Mesenchymal stem cell (in vitro differentiated cells and primary cell): ENCODE measurements around the gene ERC2.

Source experiments
- DNase-seq: peaks from one replicate; pipeline ENCODE4 v3.0.0-alpha.2; 2013
- H2AFZ ChIP-seq: one replicate; pipeline ENCODE4 v1.6.1; 2013; ENCODE audit warnings: low read depth, mild to moderate bottlenecking, control low read depth, inconsistent platforms, low read length, moderate library complexity
- H2AK5ac ChIP-seq: 2 replicates; pipeline ENCODE4 v1.6.1; 2013; ENCODE audit warnings: low read length, moderate library complexity, mild to moderate bottlenecking, inconsistent platforms; ENCODE audit not compliant: severe bottlenecking
- H2BK120ac ChIP-seq: one replicate; pipeline ENCODE4 v1.6.1; 2013; ENCODE audit warnings: low read depth, mild to moderate bottlenecking, inconsistent platforms, low read length, moderate library complexity
- H2BK12ac ChIP-seq, 2 experiments: one replicate each; pipeline ENCODE4 v1.6.1; 2013; ENCODE audit warnings: inconsistent platforms in 2 of 2, low read length in 2 of 2, mild to moderate bottlenecking in 2 of 2, moderate library complexity in 2 of 2, control low read depth in 1 of 2
- H2BK15ac ChIP-seq: one replicate; pipeline ENCODE4 v1.6.1; 2013; ENCODE audit warnings: mild to moderate bottlenecking, low read depth, inconsistent platforms; ENCODE audit not compliant: poor library complexity, severe bottlenecking
- H2BK5ac ChIP-seq: 2 replicates; pipeline ENCODE4 v1.6.1; 2013; ENCODE audit warnings: low read depth, mild to moderate bottlenecking, low read length, control low read depth, inconsistent platforms; ENCODE audit not compliant: poor library complexity, severe bottlenecking
- H3K14ac ChIP-seq, 2 experiments: one replicate each; pipeline ENCODE4 v1.6.1; 2013; ENCODE audit warnings: inconsistent platforms in 2 of 2, low read length in 2 of 2, control low read depth in 1 of 2, mild to moderate bottlenecking in 1 of 2, moderate library complexity in 1 of 2
- H3K18ac ChIP-seq, 2 experiments: one replicate each; pipeline ENCODE4 v1.6.1; 2013; ENCODE audit warnings: inconsistent platforms in 2 of 2, low read length in 2 of 2, control low read depth in 1 of 2, low read depth in 1 of 2, mild to moderate bottlenecking in 1 of 2
- H3K23ac ChIP-seq, 2 experiments: one replicate each; pipeline ENCODE4 v1.6.1; 2013; ENCODE audit warnings: inconsistent platforms in 2 of 2, low read length in 2 of 2, mild to moderate bottlenecking in 2 of 2, moderate library complexity in 2 of 2, control low read depth in 1 of 2
- H3K27ac ChIP-seq: 2 replicates; pipeline ENCODE4 v1.5.1; 2013; ENCODE audit warnings: mild to moderate bottlenecking, moderate library complexity, low read length, control low read depth, inconsistent platforms; ENCODE audit not compliant: poor library complexity, severe bottlenecking
- H3K27me3 ChIP-seq, 2 experiments: 2 replicates each; pipeline versions ENCODE4 v1.6.1 to v1.7.0; 2013; ENCODE audit warnings: low read length in 2 of 2, mild to moderate bottlenecking in 2 of 2, moderate library complexity in 2 of 2, control low read depth in 1 of 2, inconsistent platforms in 1 of 2; ENCODE audit not compliant: control insufficient read depth in 1 of 2, insufficient read depth in 1 of 2
- H3K36me3 ChIP-seq, 2 experiments: 2 replicates each; pipeline versions ENCODE4 v1.6.1 to v1.7.0; 2013; ENCODE audit warnings: low read length in 2 of 2, control low read depth in 1 of 2, inconsistent platforms in 1 of 2, low read depth in 1 of 2, mild to moderate bottlenecking in 1 of 2; ENCODE audit not compliant: insufficient read depth in 2 of 2, control insufficient read depth in 1 of 2
- H3K4ac ChIP-seq, 2 experiments: one replicate each; pipeline ENCODE4 v1.6.1; 2013; ENCODE audit warnings: inconsistent platforms in 2 of 2, low read length in 2 of 2, mild to moderate bottlenecking in 2 of 2, moderate library complexity in 2 of 2, control low read depth in 1 of 2, low read depth in 1 of 2
- H3K4me1 ChIP-seq: 2 replicates; pipeline ENCODE4 v1.6.1; 2013; ENCODE audit warnings: low read depth, low read length, control low read depth; ENCODE audit not compliant: control insufficient read depth, insufficient read depth
- H3K4me2 ChIP-seq: 2 replicates; pipeline ENCODE4 v1.6.1; 2013; ENCODE audit warnings: low read length, mild to moderate bottlenecking, inconsistent platforms; ENCODE audit not compliant: poor library complexity, severe bottlenecking
- H3K4me3 ChIP-seq, 2 experiments: 2 replicates each; pipeline versions ENCODE4 v1.5.1 to v1.7.0; 2013; ENCODE audit warnings: low read length in 2 of 2, mild to moderate bottlenecking in 2 of 2, control low read depth in 1 of 2, low read depth in 1 of 2; ENCODE audit not compliant: insufficient read depth in 1 of 2
- H3K79me1 ChIP-seq: replicated peaks from 2 replicates; pipeline ENCODE4 v1.6.1; 2013; ENCODE audit warnings: mild to moderate bottlenecking, control low read depth, low read length, inconsistent platforms; ENCODE audit not compliant: poor library complexity, severe bottlenecking
- H3K9ac ChIP-seq: 2 replicates; pipeline ENCODE4 v1.7.0; 2013; ENCODE audit warnings: mild to moderate bottlenecking, low read length, moderate library complexity
- H3K9me3 ChIP-seq: 2 replicates; pipeline ENCODE4 v1.7.0; 2013; ENCODE audit warnings: mild to moderate bottlenecking, low read length; ENCODE audit not compliant: control insufficient read depth
- H4K8ac ChIP-seq: one replicate; pipeline ENCODE4 v1.6.1; 2013; ENCODE audit warnings: inconsistent platforms, mild to moderate bottlenecking, low read length, moderate library complexity
- H4K91ac ChIP-seq: one replicate; pipeline ENCODE4 v1.6.1; 2013; ENCODE audit warnings: mild to moderate bottlenecking, low read length, inconsistent platforms
- WGBS: methylation state at CpG from one replicate; pipeline ENCODE4 v1.1.7; 2013; ENCODE audit warnings: mixed read lengths; 5-methylcytosine and 5-hydroxymethylcytosine counted together

ERC2 gene

DNA sequence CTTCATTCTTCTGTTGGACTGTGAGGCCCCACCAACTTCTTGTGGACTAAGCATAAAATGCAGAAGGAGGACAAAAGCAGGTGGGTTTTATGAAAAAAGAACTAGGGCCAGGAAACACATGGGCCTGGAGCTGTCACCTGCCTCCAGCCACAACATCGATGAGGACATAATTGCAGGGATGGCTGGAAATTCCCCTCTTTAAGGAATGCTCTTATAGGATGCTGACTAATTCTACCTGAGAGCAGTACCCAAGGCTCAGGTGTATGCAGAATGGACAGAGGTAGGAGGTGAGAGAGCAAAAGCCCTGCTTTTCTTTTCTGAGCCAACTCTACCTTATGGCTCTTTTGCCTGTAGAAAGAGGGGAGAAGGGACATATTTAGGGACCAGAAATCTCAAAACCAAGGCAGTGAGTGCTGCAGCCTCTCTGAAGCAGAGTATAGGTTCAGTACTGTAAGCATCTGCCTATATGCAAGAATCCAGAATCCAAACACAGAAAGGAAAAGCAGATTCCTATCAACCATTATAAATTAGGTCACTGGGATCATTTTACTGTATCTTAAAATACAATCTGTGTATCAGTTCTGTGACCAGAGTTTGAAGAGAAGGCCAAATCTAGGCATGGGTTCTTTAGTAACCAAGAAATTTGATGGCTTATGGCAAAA is 775.8 kb downstream of the ERC2 start:
- no peak overlapping the region for H2BK120ac ChIP-seq
- no peak overlapping the region for H2AK5ac ChIP-seq
- 100% methylated on average over 1 of the region's 1 CpG for WGBS
- H2BK5ac ChIP-seq = no peak overlapping the region
- H3K27ac ChIP-seq = no peak overlapping the region
- H3K4me2 ChIP-seq = no peak overlapping the region
- no peak overlapping the region for H3K14ac ChIP-seq
- no peak for DNase-seq
- peaks cover 7% of the 10 kb centered on the region for H3K4me1 ChIP-seq
- H3K36me3 ChIP-seq = no peaks in the 10 kb centered on the region
- no peaks in the 10 kb centered on the region for H3K79me1 ChIP-seq
- H3K9me3 ChIP-seq = no peaks in the 10 kb centered on the region
- no peak overlapping the region for H2BK15ac ChIP-seq
- peaks cover 0 to 24% of the 10 kb centered on the region in 2 experiments for H3K27me3 ChIP-seq
- H3K23ac ChIP-seq = no peak overlapping the region
- no peak overlapping the region for H2AFZ ChIP-seq
- no peak overlapping the region for H4K91ac ChIP-seq
- H3K4ac ChIP-seq = no peak overlapping the region
- no peak overlapping the region for H3K18ac ChIP-seq
- no peak overlapping the region for H3K4me3 ChIP-seq
- H2BK12ac ChIP-seq = no peak overlapping the region
- no peak overlapping the region for H3K9ac ChIP-seq
- no peak overlapping the region for H4K8ac ChIP-seq

DNA sequence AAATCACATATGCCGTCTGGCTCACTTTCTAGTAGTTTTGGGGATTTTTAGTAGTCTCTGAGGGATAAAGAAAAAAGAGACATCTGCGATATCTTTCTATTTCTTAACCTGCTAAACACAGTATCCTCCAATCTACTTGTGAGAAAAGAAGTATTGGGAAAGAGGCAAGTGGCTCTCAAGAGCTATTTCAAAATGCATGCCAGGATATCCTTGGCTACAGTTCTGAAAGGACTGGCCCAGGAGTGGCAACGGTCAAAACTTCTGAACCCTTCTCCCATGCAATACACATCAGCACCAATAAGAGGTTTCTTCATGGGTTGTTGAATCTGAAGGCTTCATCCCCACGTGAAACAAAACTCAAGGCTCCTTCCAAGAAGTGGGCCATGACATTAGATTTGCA is 777.1 kb downstream of the ERC2 start:
- Histone ChIP-seq H2BK12ac (no peak overlapping the region), H3K4me3 (no peak overlapping the region), H2BK120ac (no peak overlapping the region), H3K4ac (no peak overlapping the region), H3K14ac (no peak overlapping the region), H3K27me3 (peaks cover 0 to 27% of the 10 kb centered on the region in 2 experiments), H3K79me1 (no peaks in the 10 kb centered on the region), H3K27ac (no peak overlapping the region), H4K8ac (no peak overlapping the region), H2AFZ (no peak overlapping the region), H3K4me1 (peaks cover 7% of the 10 kb centered on the region), H2AK5ac (no peak overlapping the region), H3K36me3 (no peaks in the 10 kb centered on the region), H3K9me3 (no peaks in the 10 kb centered on the region), H3K18ac (peak overlapping the region in 1 of 2 experiments; percentile 29), H3K4me2 (no peak overlapping the region), H3K9ac (no peak overlapping the region), H2BK15ac (no peak overlapping the region), H2BK5ac (no peak overlapping the region), H4K91ac (no peak overlapping the region), H3K23ac (no peak overlapping the region)
- WGBS = 71% methylated on average over 1 of the region's 4 CpGs
- no peak for DNase-seq

DNA sequence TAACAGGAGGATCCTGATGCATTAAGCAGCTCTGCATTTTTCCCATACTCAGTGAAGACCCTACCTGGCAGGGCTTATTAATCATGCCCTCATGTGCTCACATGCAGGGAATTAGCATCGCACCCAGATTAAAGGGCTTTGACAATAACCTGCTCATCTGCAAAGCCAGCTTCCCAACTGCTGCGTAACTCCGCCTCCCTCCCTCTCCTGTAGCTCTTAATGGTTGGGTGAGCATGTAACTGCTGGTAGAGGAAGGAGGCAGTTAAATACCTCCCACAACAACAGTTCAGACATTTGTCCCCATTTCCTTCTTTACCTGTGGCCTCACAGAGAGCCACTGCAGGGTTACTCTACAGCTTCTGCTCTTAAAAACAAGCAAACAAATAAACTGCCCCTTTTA is 777.5 kb downstream of the ERC2 start:
- H2AFZ ChIP-seq = no peak overlapping the region
- H2BK5ac ChIP-seq = no peak overlapping the region
- H3K4ac ChIP-seq = no peak overlapping the region
- H3K4me1 ChIP-seq = peaks cover 7% of the 10 kb centered on the region
- no peak overlapping the region for H3K27ac ChIP-seq
- H2BK120ac ChIP-seq = no peak overlapping the region
- no peak overlapping the region for H3K4me2 ChIP-seq
- no peak overlapping the region for H3K9ac ChIP-seq
- H3K23ac ChIP-seq = no peak overlapping the region
- peak overlapping the region in 1 of 2 experiments; percentile 29 for H3K18ac ChIP-seq
- H4K8ac ChIP-seq = no peak overlapping the region
- no peak overlapping the region for H3K14ac ChIP-seq
- H4K91ac ChIP-seq = peak overlapping the region; percentile 22
- H2BK15ac ChIP-seq = no peak overlapping the region
- 20% methylated on average over 1 of the region's 3 CpGs for WGBS
- H3K9me3 ChIP-seq = no peaks in the 10 kb centered on the region
- H2AK5ac ChIP-seq = no peak overlapping the region
- H3K79me1 ChIP-seq = no peaks in the 10 kb centered on the region
- peaks cover 0 to 27% of the 10 kb centered on the region in 2 experiments for H3K27me3 ChIP-seq
- peak overlapping the region in 1 of 2 experiments; percentile 21 for H2BK12ac ChIP-seq
- no peak overlapping the region for H3K4me3 ChIP-seq
- no peaks in the 10 kb centered on the region for H3K36me3 ChIP-seq
- no peak for DNase-seq

DNA sequence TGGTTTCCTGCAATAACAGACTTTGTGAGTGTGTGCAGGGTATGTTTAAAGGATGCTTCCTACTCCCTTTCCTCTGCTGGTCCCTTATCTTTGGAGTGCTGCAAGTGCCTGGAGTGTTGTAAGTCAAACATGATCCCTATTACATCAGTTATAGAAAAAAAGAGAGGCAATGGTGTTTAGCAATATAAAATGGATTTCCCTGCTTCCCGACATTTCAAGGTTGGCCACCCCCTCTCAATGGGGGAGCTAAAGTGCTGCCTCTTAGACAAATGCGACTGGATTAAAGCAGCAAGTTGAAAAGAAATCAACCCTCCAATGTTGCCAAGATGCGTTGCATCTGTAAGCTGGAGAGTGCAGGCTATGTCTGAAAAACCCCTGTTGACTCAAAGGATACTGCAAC is 778.1 kb downstream of the ERC2 start:
- H3K9me3 ChIP-seq = no peaks in the 10 kb centered on the region
- no peak overlapping the region for H3K27ac ChIP-seq
- no peak overlapping the region for H3K18ac ChIP-seq
- H3K27me3 ChIP-seq = peaks cover 0 to 23% of the 10 kb centered on the region in 2 experiments
- H2BK12ac ChIP-seq = no peak overlapping the region
- H3K79me1 ChIP-seq = no peaks in the 10 kb centered on the region
- no peak overlapping the region for H4K8ac ChIP-seq
- WGBS = 45% methylated on average over 3 of the region's 3 CpGs
- H2BK120ac ChIP-seq = no peak overlapping the region
- no peak overlapping the region for H2BK15ac ChIP-seq
- no peak overlapping the region for H3K14ac ChIP-seq
- no peak overlapping the region for H3K4ac ChIP-seq
- H3K9ac ChIP-seq = no peak overlapping the region
- peaks cover 7% of the 10 kb centered on the region for H3K4me1 ChIP-seq
- no peak overlapping the region for H2AFZ ChIP-seq
- peak; percentile 34 for DNase-seq
- no peak overlapping the region for H2AK5ac ChIP-seq
- no peak overlapping the region for H2BK5ac ChIP-seq
- no peak overlapping the region for H3K4me2 ChIP-seq
- no peak overlapping the region for H3K4me3 ChIP-seq
- no peak overlapping the region for H4K91ac ChIP-seq
- H3K36me3 ChIP-seq = no peaks in the 10 kb centered on the region
- H3K23ac ChIP-seq = no peak overlapping the region
